Transverse colon (tissue), 4 donors: Measurements from ENCODE around the gene CEACAM6.
"Not testable (repeated sequence)": the region's sequence is repeated elsewhere in the genome, so short reads cannot be mapped to it uniquely, and the experiment has no call there.

Source experiments
- CTCF ChIP-seq, 5 experiments: fragments of 200-600 bp in 3 of 5; fragments of 450-650 bp in 2 of 5; sonication (generic) in 3 of 5; IDR thresholded peaks; 1 replicate in 2 of 5; 2 replicates in 3 of 5; pipeline ENCODE4 v1.5.1; 2016 to 2017; ENCODE audit warnings: antibody characterized with exemption in 5 of 5, inconsistent platforms in 3 of 5, mild to moderate bottlenecking in 2 of 5, moderate library complexity in 1 of 5
- EP300 ChIP-seq: sonication (generic); formaldehyde crosslinking; IDR thresholded peaks from one replicate; pipeline ENCODE4 v1.6.1; 2017; ENCODE audit warnings: antibody characterized with exemption, low read depth
- POLR2A ChIP-seq: fragments of 450-650 bp; IDR thresholded peaks from one replicate; pipeline ENCODE4 v1.6.1; 2016; ENCODE audit warnings: antibody characterized with exemption, mild to moderate bottlenecking, moderate library complexity
- POLR2AphosphoS5 ChIP-seq, 3 donors: sonication (generic); formaldehyde crosslinking; IDR thresholded peaks; one replicate each; pipeline ENCODE4 v1.6.1; 2016; ENCODE audit warnings: antibody characterized with exemption in 3 of 3

- not testable (repeated sequence) for TF ChIP-seq CTCF (IDR thresholded peaks at IDR 0.05); POLR2AphosphoS5 (IDR thresholded peaks at IDR 0.05); EP300; POLR2A
These were observed 33.2 kb downstream of the CEACAM6 start for GRCh38 chr19:41788518-41788917.
